Activated T-helper 9 cell treated with anti-CD3 and anti-CD28 coated beads, Interleukin-2, amount 50 U/mL, for 16 hours (primary cell): ENCODE data around the gene PPM1N.

Experiments used
- DNase-seq: peaks from one replicate; pipeline ENCODE4 v3.0.0-alpha.2; 2020; ENCODE audit warnings: low read depth

The PPM1N gene

GRCh38 chr19:45492627-45493470 lies 5.4 kb upstream of the PPM1N start:
- DNase-seq, result no peak

GRCh38 chr19:45494261-45494916 lies 3.9 kb upstream of the PPM1N start:
- no peak for DNase-seq

- DNase-seq, result no peak
Measured at GRCh38 chr19:45495178-45495577, 3.1 kb upstream of the PPM1N start.

- DNase-seq, result no peak
Measured at GRCh38 chr19:45496349-45496953, 1.8 kb upstream of the PPM1N start.

GRCh38 chr19:45497791-45498190 lies 452 bp upstream of the PPM1N start:
- no peak for DNase-seq

GRCh38 chr19:45499196-45500180 lies 1.2 kb downstream of the PPM1N start:
- peak; percentile 44 for DNase-seq

- DNase-seq, result no peak
Measured at GRCh38 chr19:45500918-45501729, 2.9 kb downstream of the PPM1N start.

GRCh38 chr19:45501730-45502014 lies 3.4 kb downstream of the PPM1N start:
- DNase-seq, result no peak

GRCh38 chr19:45502111-45502510 lies 3.9 kb downstream of the PPM1N start:
- DNase-seq, result no peak

GRCh38 chr19:45503909-45504308 lies 5.7 kb downstream of the PPM1N start:
- no peak for DNase-seq

GRCh38 chr19:45505151-45505995 lies 7.1 kb downstream of the PPM1N start:
- no peak for DNase-seq

- DNase-seq, result no peak
Measured at GRCh38 chr19:45505996-45506245, 7.7 kb downstream of the PPM1N start.

- peak; percentile 98 for DNase-seq
Measured at GRCh38 chr19:45506246-45506988, 8.2 kb downstream of the PPM1N start.

GRCh38 chr19:45506989-45507871 lies 9.0 kb downstream of the PPM1N start, which contains the start of gene VASP:
Gene VASP, plus strand, starts transcription at chr19:45507479. Its CDS starts 293 bp downstream, at chr19:45507772.
- DNase-seq, result peak; percentile 84

- no peak for DNase-seq
Measured at GRCh38 chr19:45507872-45508416, 9.7 kb downstream of the PPM1N start.

- peak; percentile 35 for DNase-seq
Measured at GRCh38 chr19:45508417-45508860, 10.2 kb downstream of the PPM1N start.

- DNase-seq, result no peak
Measured at GRCh38 chr19:45508861-45509691, 10.8 kb downstream of the PPM1N start.

GRCh38 chr19:45509692-45510015 lies 11.4 kb downstream of the PPM1N start:
- no peak for DNase-seq
